ENCODE results near the gene MICAL2. TPM values are rescaled to one million over a fixed set of nuclear protein-coding genes. Genes with fewer than 3 reads are reported as not detected.

Gene MICAL2
- total RNA-seq, 3 donors from 2014 or later = 70.3 to 118 (median 71.4) TPM

DNA sequence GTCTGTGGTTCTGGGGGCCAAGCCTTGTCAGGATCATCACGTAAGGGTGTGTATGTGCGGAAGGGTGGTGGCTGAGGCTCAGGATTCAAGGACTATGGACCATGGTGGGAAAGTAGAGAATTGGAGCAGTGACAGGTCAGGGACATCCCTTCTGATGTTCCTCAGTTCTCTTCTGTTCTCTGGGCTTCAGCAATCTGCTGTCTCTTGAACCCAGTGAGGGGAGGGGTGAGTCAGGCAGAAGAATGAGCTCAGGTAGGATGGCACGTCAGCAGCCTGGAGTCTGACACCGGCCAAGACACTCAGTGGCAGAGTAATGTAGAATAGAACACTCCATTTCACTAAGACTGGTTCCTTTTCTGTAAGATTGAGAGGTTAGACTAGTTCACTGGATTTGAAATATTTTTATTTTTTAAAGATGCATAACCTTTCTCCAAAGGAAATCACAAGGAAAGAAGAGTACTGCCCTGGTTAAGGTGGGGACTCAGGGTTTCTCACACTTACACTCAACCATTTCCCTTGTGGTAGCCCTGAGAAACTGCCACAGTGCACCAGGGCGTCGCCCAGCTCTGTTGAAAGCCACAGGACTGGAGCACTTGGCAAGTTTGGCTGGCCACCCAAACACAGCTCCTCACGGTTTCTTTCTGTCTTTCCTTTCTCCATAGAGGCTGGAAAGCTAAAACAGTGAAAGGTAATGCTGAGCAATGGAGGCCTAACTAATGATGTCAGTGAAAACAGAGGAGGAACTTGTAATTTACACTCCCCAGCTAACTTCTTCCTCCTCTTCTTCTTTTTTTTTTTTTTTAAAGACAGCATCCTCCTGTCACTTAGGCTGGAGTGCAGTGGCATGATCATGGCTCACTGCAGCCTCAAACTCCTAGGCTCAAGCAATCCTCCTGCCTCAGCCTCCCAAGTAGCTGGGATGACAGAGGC lies 23.1 kb upstream of the MICAL2 start:
- no peaks in the 10 kb centered on the region for H3K36me3 Mint-ChIP-seq (ENCODE audit: insufficient read depth)
- H3K4me1 Mint-ChIP-seq (ENCODE audit: low read depth) = peaks cover 62% of the 10 kb centered on the region
- peaks cover 3% of the 10 kb centered on the region for H3K9me3 Mint-ChIP-seq
- H3K27me3 Mint-ChIP-seq (ENCODE audit: low read depth) = no peaks in the 10 kb centered on the region
- H3K4me3 Mint-ChIP-seq = no peak overlapping the region
- ATAC-seq (peak; percentile 72 to 77), DNase-seq (no peak)

DNA sequence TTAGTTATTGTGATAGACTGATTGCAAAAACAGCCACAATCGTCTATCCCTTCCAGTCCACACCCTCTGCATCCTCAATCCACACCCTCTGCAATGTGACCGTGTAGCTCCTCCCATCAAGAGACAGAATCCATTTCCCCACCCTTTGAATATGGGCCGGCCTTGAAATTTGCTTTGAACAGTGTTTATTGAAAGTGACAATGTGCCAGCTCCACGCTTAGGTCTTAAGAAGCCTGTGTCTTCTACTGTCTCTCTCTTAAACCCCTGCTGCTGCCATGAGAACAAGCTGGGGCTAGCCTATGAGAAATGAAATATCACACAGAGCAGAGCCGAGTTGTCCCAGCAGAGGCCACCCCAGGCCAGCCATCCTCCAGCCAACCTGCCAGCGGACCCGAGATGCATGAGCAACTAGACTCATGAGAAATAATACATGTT lies 22.3 kb upstream of the MICAL2 start:
- DNase-seq (no peak), ATAC-seq (peak in 1 of 2 donors; percentile 25)
- peaks cover 62% of the 10 kb centered on the region for H3K4me1 Mint-ChIP-seq (ENCODE audit: low read depth)
- no peak overlapping the region for H3K4me3 Mint-ChIP-seq
- H3K27me3 Mint-ChIP-seq (ENCODE audit: low read depth) = no peaks in the 10 kb centered on the region
- no peaks in the 10 kb centered on the region for H3K36me3 Mint-ChIP-seq (ENCODE audit: insufficient read depth)
- peaks cover 3% of the 10 kb centered on the region for H3K9me3 Mint-ChIP-seq

DNA sequence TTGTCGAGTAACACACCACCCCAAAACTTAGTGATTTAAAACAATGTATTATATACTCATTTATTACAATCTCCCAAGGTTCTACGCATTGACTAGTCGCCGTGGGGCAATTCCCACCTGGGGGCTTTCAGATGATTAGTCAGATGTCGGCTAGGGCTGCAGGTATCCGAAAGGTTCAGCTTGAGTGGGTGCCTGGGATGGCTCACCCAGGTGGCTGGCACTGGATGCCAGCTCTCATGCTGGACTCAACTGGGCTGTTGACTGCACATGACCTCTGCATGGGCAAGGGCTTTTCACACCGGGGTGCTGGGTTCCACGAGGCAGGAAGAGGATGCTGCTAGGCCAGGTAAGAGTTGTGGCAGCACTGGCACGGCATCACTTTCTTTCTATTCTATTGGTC lies 21.9 kb upstream of the MICAL2 start:
- Mint-ChIP-seq H3K4me3 (no peak overlapping the region), H3K9me3 (peaks cover 3% of the 10 kb centered on the region), H3K4me1 (ENCODE audit: low read depth) (peaks cover 62% of the 10 kb centered on the region), H3K27me3 (ENCODE audit: low read depth) (no peaks in the 10 kb centered on the region), H3K36me3 (ENCODE audit: insufficient read depth) (no peaks in the 10 kb centered on the region)
- DNase-seq (no peak), ATAC-seq (no peak)

DNA sequence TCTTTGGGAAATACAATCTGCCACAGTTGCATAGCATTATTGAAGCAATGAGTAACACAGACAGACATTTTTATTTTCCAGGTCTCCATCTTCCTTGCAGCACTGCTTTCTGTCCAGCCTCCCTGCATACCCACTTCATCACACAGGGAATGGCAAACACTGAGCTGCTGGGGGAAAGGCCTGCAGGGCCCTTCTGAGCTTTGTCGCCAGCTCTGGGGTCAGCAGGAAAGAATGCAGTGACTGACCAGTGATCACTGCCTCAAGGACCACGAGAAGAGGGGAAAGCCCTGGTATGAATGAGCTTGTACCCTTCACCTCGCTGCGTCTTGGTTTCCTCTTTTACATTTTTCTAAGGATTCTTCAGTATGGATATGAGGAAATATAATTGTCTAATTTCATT lies 21.3 kb upstream of the MICAL2 start:
- no peak for ATAC-seq
- Mint-ChIP-seq H3K36me3 (ENCODE audit: insufficient read depth) (no peaks in the 10 kb centered on the region), H3K4me3 (no peak overlapping the region), H3K9me3 (no peaks in the 10 kb centered on the region), H3K4me1 (ENCODE audit: low read depth) (peaks cover 60% of the 10 kb centered on the region), H3K27me3 (ENCODE audit: low read depth) (no peaks in the 10 kb centered on the region)
- no peak for DNase-seq

DNA sequence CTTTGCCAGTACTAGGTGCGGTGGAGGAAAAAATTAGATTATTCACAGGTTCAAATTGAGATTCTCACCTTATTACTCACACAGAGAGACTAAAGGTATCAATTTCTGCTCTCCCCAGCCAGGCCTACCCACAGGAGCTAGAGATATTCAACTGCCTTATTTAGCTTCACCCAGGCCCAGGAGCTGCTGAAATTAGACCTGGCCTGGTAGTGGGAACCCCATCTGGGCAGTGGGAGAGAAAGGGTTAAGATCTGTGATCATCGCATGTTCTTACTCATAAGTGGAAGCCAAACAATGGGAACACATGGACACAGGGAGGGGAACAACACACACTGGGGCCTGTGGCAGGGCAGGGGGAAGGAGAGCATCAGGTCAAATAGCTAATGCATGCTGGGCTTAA lies 20.9 kb upstream of the MICAL2 start:
- Mint-ChIP-seq H3K9me3 (no peaks in the 10 kb centered on the region), H3K36me3 (ENCODE audit: insufficient read depth) (no peaks in the 10 kb centered on the region), H3K27me3 (ENCODE audit: low read depth) (no peaks in the 10 kb centered on the region), H3K4me1 (ENCODE audit: low read depth) (peaks cover 59% of the 10 kb centered on the region), H3K4me3 (no peak overlapping the region)
- no peak for DNase-seq
- no peak for ATAC-seq

DNA sequence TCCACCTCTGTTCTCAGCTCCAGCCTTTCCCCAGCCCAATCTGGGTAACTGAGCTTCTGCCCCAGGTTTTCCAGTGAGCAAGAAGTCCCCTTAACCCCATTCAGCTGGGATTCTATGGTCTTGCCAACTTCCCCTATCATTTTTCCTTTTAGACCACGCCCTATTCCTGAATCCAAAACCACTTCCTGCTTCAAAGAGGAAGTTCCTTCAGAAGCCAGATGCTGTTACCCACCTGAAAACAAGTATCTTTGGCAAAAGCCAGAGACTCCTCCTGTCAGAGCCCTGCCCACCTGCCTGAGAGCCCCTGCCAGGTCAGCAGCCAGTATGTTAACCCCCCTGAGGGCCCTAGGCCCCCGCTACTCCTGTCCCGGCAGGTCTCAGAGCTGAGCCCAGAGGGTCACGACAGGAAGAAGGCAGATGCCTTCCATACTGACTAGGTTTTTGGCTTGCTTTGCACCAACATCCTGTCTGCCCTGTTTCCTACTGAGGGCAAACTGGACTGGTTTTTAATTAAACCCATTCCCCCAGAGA lies 20.3 kb upstream of the MICAL2 start:
- Mint-ChIP-seq H3K4me1 (ENCODE audit: low read depth) (peaks cover 60% of the 10 kb centered on the region), H3K27me3 (ENCODE audit: low read depth) (no peaks in the 10 kb centered on the region), H3K4me3 (no peak overlapping the region), H3K36me3 (ENCODE audit: insufficient read depth) (no peaks in the 10 kb centered on the region), H3K9me3 (no peaks in the 10 kb centered on the region)
- DNase-seq (no peak), ATAC-seq (peak in 1 of 2 donors; percentile 42)

DNA sequence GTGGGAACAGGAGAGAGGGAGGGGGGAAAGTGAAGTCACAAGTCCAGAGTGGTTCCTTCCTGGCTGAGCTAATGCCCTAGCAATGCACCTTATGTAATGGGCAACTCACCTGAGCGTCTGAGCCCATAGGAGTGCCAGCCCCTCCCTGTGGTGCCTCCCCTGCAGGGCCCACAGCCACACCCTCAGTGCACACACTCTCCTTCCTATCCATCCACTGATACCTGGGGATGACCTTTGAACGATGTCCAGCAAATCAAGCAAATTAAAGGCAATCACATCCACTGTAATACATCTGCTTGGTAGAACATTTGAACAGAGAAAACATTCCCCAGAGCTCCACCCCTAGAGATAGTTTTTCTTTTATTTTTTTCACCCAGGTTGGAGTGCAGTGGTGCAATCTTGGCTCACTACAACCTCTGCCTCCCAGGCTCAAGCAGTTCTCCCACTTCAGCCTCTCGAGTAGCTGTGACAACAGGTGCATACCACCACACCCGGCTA lies 19.6 kb upstream of the MICAL2 start:
- Mint-ChIP-seq H3K36me3 (ENCODE audit: insufficient read depth) (no peaks in the 10 kb centered on the region), H3K4me3 (no peak overlapping the region), H3K4me1 (ENCODE audit: low read depth) (peaks cover 54% of the 10 kb centered on the region), H3K9me3 (no peaks in the 10 kb centered on the region), H3K27me3 (ENCODE audit: low read depth) (no peaks in the 10 kb centered on the region)
- no peak for ATAC-seq
- DNase-seq = no peak

DNA sequence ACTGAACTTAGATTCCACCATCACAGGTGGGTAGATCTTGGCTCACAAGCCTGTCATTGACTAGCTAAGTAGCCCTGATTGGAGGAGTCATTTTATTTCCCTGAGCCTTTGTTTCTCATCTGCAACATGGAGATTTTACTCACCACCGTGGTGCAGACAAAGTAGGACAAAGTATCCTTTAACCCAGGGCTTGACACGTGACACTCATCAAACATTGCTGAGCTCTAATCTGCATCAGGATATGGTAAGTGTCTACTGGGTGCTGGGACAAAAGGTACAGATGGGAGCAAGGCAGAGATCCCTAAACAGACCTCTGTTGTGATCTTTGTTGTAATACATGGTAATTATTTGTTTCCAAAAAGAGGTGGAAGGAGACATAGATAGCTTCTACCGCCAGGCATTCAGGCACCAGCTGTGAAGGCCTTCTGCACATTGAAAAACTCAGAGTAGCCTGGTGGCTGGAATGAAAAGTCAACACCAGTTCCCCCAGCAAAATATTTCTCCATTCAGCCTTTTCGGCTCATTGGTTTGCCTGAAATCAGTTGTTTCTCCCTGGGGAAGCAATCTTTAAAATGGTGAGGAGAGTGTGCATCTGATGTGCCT lies 18.3 kb upstream of the MICAL2 start:
- Mint-ChIP-seq H3K4me1 (ENCODE audit: low read depth) (peaks cover 41% of the 10 kb centered on the region), H3K27me3 (ENCODE audit: low read depth) (no peaks in the 10 kb centered on the region), H3K4me3 (no peak overlapping the region), H3K36me3 (ENCODE audit: insufficient read depth) (no peaks in the 10 kb centered on the region), H3K9me3 (no peaks in the 10 kb centered on the region)
- ATAC-seq = no peak
- no peak for DNase-seq

DNA sequence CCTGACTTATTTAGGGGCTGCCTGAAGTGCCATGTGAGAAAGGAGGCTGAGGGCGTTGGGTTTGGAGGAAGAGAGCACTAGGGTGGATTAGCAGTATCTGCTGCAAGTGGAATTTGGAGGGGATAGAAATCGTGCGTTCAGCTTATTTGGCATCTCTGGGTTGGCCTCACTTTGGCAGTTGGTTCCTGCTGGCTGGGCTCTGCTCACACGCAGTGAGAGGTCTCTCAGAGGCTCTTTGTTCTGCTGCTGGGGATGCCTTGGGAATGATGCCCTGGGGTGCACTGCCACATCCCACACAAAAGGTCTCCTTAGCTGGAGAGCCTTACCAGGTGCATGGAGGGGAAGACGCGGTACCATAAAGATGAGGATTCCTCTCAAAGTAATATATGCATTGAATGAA lies 17.7 kb upstream of the MICAL2 start:
- Mint-ChIP-seq H3K4me1 (ENCODE audit: low read depth) (peaks cover 35% of the 10 kb centered on the region), H3K4me3 (no peak overlapping the region), H3K9me3 (no peaks in the 10 kb centered on the region), H3K27me3 (ENCODE audit: low read depth) (no peaks in the 10 kb centered on the region), H3K36me3 (ENCODE audit: insufficient read depth) (no peaks in the 10 kb centered on the region)
- DNase-seq (no peak), ATAC-seq (no peak)

DNA sequence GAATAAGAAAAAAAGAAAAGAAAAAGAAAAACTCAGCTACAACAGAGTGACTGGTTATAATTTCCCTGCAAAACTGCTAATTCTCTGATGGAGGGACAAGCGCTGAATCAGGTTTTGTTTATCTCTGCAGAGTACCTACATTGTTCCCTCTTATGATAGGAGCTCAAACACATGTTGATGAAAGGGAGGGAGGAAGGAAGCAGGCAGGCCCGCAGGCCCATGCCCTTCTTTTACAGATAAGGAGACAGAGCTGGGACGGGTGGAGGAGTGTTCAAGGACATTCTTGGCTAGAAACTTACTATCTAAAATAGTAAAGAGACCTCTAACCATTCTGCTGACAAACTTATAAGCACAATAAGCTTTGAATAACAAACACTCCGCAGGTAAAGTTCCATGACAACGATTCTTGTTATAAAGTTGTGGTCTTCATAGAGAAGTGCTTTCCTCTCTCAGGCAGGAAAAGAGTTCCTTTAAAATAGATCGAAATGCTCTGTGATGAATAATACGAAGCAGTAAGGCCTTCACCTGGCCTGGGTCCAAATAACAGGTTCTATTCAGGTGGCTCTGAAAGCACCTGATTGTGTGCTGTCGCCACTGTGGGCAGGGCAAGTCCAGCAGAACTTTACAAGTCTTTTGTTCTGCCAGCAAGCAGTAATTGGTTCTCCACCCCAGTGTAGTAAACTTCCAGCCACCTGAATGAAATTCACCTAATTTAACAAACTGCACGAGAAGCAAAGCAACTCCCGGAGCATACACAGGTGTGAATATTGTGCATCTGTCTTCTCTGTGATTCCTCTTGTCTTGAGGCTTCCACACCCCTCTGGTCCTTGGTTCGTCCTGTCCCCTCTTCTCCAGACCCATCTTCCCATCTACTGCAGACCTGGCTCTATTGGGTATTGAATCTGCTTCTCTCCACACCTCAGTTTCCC lies 15.3 kb upstream of the MICAL2 start:
- Mint-ChIP-seq H3K36me3 (ENCODE audit: insufficient read depth) (no peaks in the 10 kb centered on the region), H3K4me3 (no peak overlapping the region), H3K27me3 (ENCODE audit: low read depth) (peaks cover 3% of the 10 kb centered on the region), H3K9me3 (no peaks in the 10 kb centered on the region), H3K4me1 (ENCODE audit: low read depth) (peaks cover 21% of the 10 kb centered on the region)
- ATAC-seq = no peak
- no peak for DNase-seq

DNA sequence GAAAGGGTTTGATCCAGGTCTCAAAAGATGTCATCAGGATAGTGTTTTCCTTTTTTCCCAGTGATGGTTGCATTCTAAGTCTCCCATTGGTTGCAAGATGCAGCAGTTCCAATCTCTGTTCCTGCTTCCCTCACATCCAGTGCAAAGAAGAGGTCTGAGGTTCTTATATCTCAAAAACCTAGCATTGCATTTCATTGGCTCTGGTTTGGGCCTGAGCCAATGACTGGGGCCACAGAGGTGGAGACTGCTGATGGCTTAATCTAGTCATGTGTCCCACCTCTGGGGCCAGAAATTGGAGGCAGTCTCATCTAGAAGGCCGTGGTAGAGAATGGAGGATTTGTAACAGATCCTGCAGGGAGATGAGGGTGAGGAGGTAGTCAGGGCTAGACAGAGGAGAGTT lies 13.2 kb upstream of the MICAL2 start:
- no peaks in the 10 kb centered on the region for H3K36me3 Mint-ChIP-seq (ENCODE audit: insufficient read depth)
- H3K9me3 Mint-ChIP-seq = no peaks in the 10 kb centered on the region
- H3K4me1 Mint-ChIP-seq (ENCODE audit: low read depth) = peaks cover 10% of the 10 kb centered on the region
- H3K27me3 Mint-ChIP-seq (ENCODE audit: low read depth) = peaks cover 3% of the 10 kb centered on the region
- H3K4me3 Mint-ChIP-seq = no peak overlapping the region
- ATAC-seq (no peak), DNase-seq (no peak)

DNA sequence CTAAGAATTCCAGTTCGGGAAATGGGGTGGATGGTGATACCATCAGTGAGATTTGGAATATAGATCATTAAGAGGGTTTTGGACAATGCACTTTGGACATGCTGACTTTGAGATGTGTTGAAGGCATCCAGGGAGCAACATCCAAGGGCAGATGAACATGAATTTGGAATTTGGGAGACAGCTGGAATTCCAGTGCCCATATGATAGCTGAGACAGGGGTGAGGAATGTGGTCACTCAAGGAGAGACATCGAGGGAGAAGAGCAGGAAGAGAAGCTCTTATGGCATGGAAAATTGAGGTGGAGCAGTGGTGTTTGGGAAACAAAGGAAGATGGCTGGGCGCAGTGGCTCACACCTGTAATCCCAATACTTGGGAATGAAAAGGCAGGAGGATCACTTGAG lies 11.8 kb upstream of the MICAL2 start:
- DNase-seq (no peak), ATAC-seq (no peak)
- H3K36me3 Mint-ChIP-seq (ENCODE audit: insufficient read depth) = no peaks in the 10 kb centered on the region
- peaks cover 10% of the 10 kb centered on the region for H3K4me1 Mint-ChIP-seq (ENCODE audit: low read depth)
- H3K9me3 Mint-ChIP-seq = no peaks in the 10 kb centered on the region
- no peak overlapping the region for H3K4me3 Mint-ChIP-seq
- peaks cover 3% of the 10 kb centered on the region for H3K27me3 Mint-ChIP-seq (ENCODE audit: low read depth)

DNA sequence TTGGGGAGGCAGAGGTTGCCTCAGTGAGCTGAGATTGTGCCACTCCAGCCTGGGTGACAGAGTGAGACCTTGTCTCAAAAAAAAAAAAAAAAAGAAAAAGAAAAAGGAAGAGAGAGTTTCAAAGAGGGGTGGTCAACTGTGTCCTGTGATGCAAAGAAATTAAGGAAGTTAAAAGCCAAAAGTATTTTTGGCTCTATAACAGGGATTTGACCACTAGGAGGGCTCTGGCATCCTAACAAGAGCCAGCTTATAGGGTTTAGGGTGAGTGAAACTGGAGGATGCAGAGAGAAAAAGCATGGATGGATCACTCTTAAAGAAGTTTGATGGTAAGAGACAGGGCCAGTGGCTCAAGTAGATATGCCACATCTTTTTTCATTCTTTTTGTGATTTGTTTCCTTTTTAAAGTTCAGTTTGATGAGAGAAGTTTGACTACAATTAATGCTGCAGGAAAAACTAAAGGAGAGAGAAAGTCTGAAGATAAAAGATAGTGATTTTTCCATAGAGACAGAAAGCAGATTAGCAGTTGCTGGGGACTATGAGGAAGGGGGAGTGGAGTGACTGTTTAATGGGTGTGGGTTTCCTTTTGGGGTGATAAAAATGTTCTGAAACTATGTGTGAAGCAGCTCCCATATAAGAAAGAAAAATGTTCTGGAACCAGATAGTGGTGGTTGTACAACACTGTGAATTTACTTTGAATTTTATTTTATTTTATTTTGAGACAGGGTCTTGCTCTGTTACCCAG lies 11.1 kb upstream of the MICAL2 start:
- ATAC-seq (no peak), DNase-seq (no peak)
- H3K4me1 Mint-ChIP-seq (ENCODE audit: low read depth) = peaks cover 10% of the 10 kb centered on the region
- H3K27me3 Mint-ChIP-seq (ENCODE audit: low read depth) = peaks cover 5% of the 10 kb centered on the region
- no peaks in the 10 kb centered on the region for H3K36me3 Mint-ChIP-seq (ENCODE audit: insufficient read depth)
- H3K9me3 Mint-ChIP-seq = no peaks in the 10 kb centered on the region
- no peak overlapping the region for H3K4me3 Mint-ChIP-seq

All from activated T-cell treated with anti-CD3 and anti-CD28 coated beads, Interleukin-2, amount 50 U/mL, for 4 hours (primary cell).